Neural progenitor cell (in vitro differentiated cells): Measurements from ENCODE around the gene SLC22A5. TPM values are rescaled to one million over a fixed set of nuclear protein-coding genes. Genes with fewer than 3 reads are reported as not detected.
A peak's percentile ranks its signal among the peaks of the same experiment; 100 is the strongest.

Experiments
- DNase-seq: peaks from one replicate; pipeline ENCODE4 v3.0.0-alpha.2; 2016; ENCODE audit warnings: low spot score
- H2AFZ ChIP-seq: fragments of 200-600 bp; sonication (generic); replicated peaks from 2 replicates; pipeline ENCODE4 v1.6.1; 2016; ENCODE audit warnings: antibody characterized with exemption
- H3F3A ChIP-seq: fragments of 200-600 bp; sonication (generic); 2 replicates; pipeline ENCODE4 v1.6.1; 2016; ENCODE audit warnings: antibody characterized with exemption, low read depth
- H3K27ac ChIP-seq: fragments of 200-600 bp; sonication (generic); 2 replicates; pipeline ENCODE4 v1.5.1; 2016; ENCODE audit warnings: mild to moderate bottlenecking
- H3K27me3 ChIP-seq: fragments of 200-600 bp; sonication (generic); 2 replicates; pipeline ENCODE4 v1.6.1; 2016; ENCODE audit warnings: mild to moderate bottlenecking, moderate library complexity
- H3K36me3 ChIP-seq: fragments of 200-600 bp; sonication (generic); 2 replicates; pipeline ENCODE4 v1.5.1; 2016
- H3K4me1 ChIP-seq: fragments of 200-600 bp; sonication (generic); 2 replicates; pipeline ENCODE4 v1.6.1; 2016; ENCODE audit warnings: mixed run types
- H3K4me2 ChIP-seq: fragments of 200-600 bp; sonication (generic); 2 replicates; pipeline ENCODE4 v1.6.1; 2016
- H3K4me3 ChIP-seq: fragments of 200-600 bp; sonication (generic); 2 replicates; pipeline ENCODE4 v1.5.1; 2016
- H3K79me2 ChIP-seq: fragments of 200-600 bp; sonication (generic); 2 replicates; pipeline ENCODE4 v1.6.1; 2016; ENCODE audit warnings: low read depth
- H3K9ac ChIP-seq: fragments of 200-600 bp; sonication (generic); 2 replicates; pipeline ENCODE4 v1.6.1; 2016
- H3K9me3 ChIP-seq: fragments of 200-600 bp; sonication (generic); 2 replicates; pipeline ENCODE4 v1.5.1; 2016; ENCODE audit warnings: low read depth
- H4K20me1 ChIP-seq: fragments of 200-600 bp; sonication (generic); 2 replicates; pipeline ENCODE4 v1.6.1; 2016; ENCODE audit warnings: low read depth
- H3K27ac Mint-ChIP-seq: 3 replicates; pipeline ENCODE4 v1.8.0; 2021; ENCODE audit warnings: mixed read lengths
- H3K27me3 Mint-ChIP-seq: 2 replicates; pipeline ENCODE4 v1.8.0; 2022; ENCODE audit warnings: low read depth, mild to moderate bottlenecking, inconsistent platforms, moderate library complexity, mixed read lengths; ENCODE audit not compliant: insufficient read depth
- H3K36me3 Mint-ChIP-seq: 3 replicates; pipeline ENCODE4 v1.8.0; 2021; ENCODE audit warnings: mixed read lengths
- H3K4me1 Mint-ChIP-seq: 3 replicates; pipeline ENCODE4 v1.8.0; 2021; ENCODE audit warnings: mixed read lengths
- H3K4me3 Mint-ChIP-seq: 3 replicates; pipeline ENCODE4 v1.8.0; 2021; ENCODE audit warnings: mild to moderate bottlenecking, moderate library complexity, mixed read lengths
- H3K9me3 Mint-ChIP-seq: 3 replicates; pipeline ENCODE4 v1.8.0; 2020; ENCODE audit warnings: mixed read lengths
- EZH2 ChIP-seq: fragments of 200-600 bp; sonication (generic); IDR thresholded peaks from 2 replicates; pipeline ENCODE4 v1.6.1; 2017; ENCODE audit warnings: antibody characterized with exemption, mild to moderate bottlenecking, moderate library complexity
- EZH2phosphoT487 ChIP-seq: fragments of 200-600 bp; sonication (generic); IDR thresholded peaks from 2 replicates; pipeline ENCODE4 v1.6.1; 2017; ENCODE audit warnings: antibody characterized with exemption
- total RNA-seq: library from RNA; depleted of rRNA; stranded (reverse); fragments of >200 nt; gene quantifications from 2 replicates; pipeline ENCODE4 v1.2.3, GENCODE V29; 2015; ENCODE audit warnings: low replicate concordance
- TF ChIP-seq, protein P1 (sequence below): fragments of 200-600 bp; sonication (generic); IDR thresholded peaks from 2 replicates; pipeline ENCODE4 v1.5.1; 2017; ENCODE audit warnings: antibody characterized with exemption, mild to moderate bottlenecking

The SLC22A5 gene
- total RNA-seq, 1 donor from 2014 or later = 3.1 TPM

DNA sequence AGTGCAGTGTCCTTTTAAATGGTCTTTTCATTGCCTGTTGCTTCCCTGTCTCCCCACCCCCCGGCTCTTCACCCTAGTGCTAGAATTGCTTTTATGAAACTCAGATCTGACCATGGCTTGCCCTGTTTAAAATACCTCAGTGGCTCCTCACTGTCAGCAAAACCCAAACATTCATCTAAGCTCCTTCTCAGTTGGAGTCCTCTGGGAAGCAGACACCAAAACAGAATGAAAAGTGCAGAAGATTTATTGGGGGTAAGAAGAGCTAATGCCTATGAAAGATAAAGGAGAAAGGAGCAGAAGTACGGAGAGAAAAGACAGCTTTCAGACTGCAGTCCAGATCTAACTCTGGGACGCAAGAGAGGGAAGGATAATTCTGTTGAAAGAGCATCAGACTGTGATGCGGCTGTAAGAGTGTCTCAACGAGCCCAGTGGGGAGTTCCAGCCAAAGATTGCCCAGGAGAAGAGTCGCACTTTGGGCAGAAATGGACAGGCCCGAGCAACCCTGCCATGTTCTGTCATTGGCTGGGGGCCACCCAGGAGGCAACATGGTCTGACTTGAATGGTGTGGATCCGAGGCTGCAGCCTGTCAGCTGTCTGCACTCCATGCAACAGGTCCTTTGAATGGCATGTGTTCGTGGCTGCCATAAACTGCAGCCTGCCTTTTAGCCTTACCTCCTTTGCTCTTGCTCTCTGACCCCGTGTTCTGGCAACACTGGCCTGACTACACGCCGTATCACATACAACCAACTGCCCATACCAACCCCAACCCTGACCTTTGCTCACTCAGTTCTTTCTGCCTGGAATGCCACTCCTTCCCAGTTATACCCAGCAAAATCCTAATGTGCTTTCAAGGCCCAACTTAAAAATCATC is 65.1 kb downstream of the SLC22A5 start:
- peaks cover 10% of the 10 kb centered on the region for H3K27me3 Mint-ChIP-seq
- no peaks in the 10 kb centered on the region for H3K79me2 ChIP-seq
- H3K9me3 Mint-ChIP-seq = no peaks in the 10 kb centered on the region
- H3K27me3 ChIP-seq = no peaks in the 10 kb centered on the region
- no peaks in the 10 kb centered on the region for H3K36me3 ChIP-seq
- no peak overlapping the region for H3K9ac ChIP-seq
- H3K9me3 ChIP-seq = no peaks in the 10 kb centered on the region
- no peak for DNase-seq
- no peaks in the 10 kb centered on the region for H3K36me3 Mint-ChIP-seq
- H3K4me3 ChIP-seq = no peak overlapping the region
- no peak overlapping the region for H3K4me2 ChIP-seq
- TF ChIP-seq EZH2 = no peak
- no peaks in the 10 kb centered on the region for H3F3A ChIP-seq
- no peak overlapping the region for H2AFZ ChIP-seq
- peaks cover 19% of the 10 kb centered on the region for H3K4me1 ChIP-seq
- H4K20me1 ChIP-seq = no peaks in the 10 kb centered on the region
- no peak overlapping the region for H3K4me3 Mint-ChIP-seq
- H3K4me1 Mint-ChIP-seq = peaks cover 23% of the 10 kb centered on the region
- H3K27ac ChIP-seq = no peak overlapping the region
- H3K27ac Mint-ChIP-seq = peak overlapping the region; percentile 13

DNA sequence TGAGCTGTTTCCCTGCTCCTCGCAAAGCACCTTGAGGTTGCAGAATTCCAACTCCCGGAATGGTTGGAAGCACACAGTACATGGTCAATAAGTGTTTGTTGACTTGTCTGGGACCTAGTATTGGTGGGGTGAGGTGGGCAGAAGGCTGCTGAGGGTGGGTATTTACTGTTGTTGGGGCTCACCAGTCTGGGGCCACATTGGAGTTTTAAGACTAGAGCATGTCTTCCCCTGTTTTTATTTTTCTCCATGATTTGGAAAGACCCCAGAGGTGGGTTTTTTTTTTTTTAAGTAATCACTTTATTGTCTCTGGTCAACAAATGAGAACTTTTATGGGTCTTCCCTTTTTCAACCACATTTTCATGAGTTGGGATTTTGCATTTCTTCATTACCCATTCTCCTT is 65.9 kb downstream of the SLC22A5 start:
- Histone ChIP-seq H3K4me1 (peaks cover 19% of the 10 kb centered on the region), H3F3A (no peaks in the 10 kb centered on the region), H3K27me3 (no peaks in the 10 kb centered on the region), H2AFZ (no peak overlapping the region), H3K79me2 (no peaks in the 10 kb centered on the region), H3K27ac (no peak overlapping the region), H3K4me3 (no peak overlapping the region), H4K20me1 (no peaks in the 10 kb centered on the region), H3K36me3 (no peaks in the 10 kb centered on the region), H3K9ac (no peak overlapping the region), H3K4me2 (no peak overlapping the region), H3K9me3 (no peaks in the 10 kb centered on the region)
- TF ChIP-seq, protein P1, sequence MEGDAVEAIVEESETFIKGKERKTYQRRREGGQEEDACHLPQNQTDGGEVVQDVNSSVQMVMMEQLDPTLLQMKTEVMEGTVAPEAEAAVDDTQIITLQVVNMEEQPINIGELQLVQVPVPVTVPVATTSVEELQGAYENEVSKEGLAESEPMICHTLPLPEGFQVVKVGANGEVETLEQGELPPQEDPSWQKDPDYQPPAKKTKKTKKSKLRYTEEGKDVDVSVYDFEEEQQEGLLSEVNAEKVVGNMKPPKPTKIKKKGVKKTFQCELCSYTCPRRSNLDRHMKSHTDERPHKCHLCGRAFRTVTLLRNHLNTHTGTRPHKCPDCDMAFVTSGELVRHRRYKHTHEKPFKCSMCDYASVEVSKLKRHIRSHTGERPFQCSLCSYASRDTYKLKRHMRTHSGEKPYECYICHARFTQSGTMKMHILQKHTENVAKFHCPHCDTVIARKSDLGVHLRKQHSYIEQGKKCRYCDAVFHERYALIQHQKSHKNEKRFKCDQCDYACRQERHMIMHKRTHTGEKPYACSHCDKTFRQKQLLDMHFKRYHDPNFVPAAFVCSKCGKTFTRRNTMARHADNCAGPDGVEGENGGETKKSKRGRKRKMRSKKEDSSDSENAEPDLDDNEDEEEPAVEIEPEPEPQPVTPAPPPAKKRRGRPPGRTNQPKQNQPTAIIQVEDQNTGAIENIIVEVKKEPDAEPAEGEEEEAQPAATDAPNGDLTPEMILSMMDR = no peak
- TF ChIP-seq EZH2phosphoT487 (no peak), EZH2 (no peak)
- Mint-ChIP-seq H3K9me3 (no peaks in the 10 kb centered on the region), H3K27ac (no peak overlapping the region), H3K27me3 (peaks cover 5% of the 10 kb centered on the region), H3K36me3 (no peaks in the 10 kb centered on the region), H3K4me1 (peaks cover 23% of the 10 kb centered on the region), H3K4me3 (no peak overlapping the region)
- no peak for DNase-seq

DNA sequence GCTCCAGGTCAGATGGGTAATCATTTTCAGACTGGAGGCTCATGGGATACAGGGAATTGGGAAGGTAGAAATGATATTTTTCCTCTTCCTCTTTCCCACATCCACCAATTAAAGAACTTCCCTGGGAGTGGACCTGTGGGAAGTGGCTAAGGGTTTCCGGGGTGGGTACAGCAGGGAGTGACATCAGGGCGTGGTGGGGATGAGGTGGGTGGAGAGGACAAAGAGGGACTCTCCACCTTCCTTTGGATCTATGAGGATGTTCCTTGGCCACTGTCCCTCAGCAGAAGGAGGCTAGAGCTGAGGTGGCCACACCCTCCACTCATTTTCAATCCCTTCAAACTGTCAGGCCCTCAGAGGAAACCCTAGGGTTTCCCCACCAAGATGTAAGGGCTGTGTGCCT is 66.4 kb downstream of the SLC22A5 start:
- H3K27ac Mint-ChIP-seq = no peak overlapping the region

More for the DNA sequence above, 66.4 kb downstream of the SLC22A5 start:
- no peak overlapping the region for H3K4me3 ChIP-seq
- H3K79me2 ChIP-seq = no peaks in the 10 kb centered on the region
- H3K9me3 ChIP-seq = no peaks in the 10 kb centered on the region
- H3K4me1 ChIP-seq = peaks cover 19% of the 10 kb centered on the region
- H3F3A ChIP-seq = no peaks in the 10 kb centered on the region
- no peak overlapping the region for H2AFZ ChIP-seq
- H3K9me3 Mint-ChIP-seq = no peaks in the 10 kb centered on the region
- H3K36me3 Mint-ChIP-seq = no peaks in the 10 kb centered on the region
- DNase-seq = no peak
- no peaks in the 10 kb centered on the region for H4K20me1 ChIP-seq
- TF ChIP-seq EZH2 = no peak
- TF ChIP-seq EZH2phosphoT487 = no peak
- TF ChIP-seq, protein P1 = no peak
- H3K36me3 ChIP-seq = no peaks in the 10 kb centered on the region
- H3K27me3 Mint-ChIP-seq = peaks cover 5% of the 10 kb centered on the region
- H3K27me3 ChIP-seq = no peaks in the 10 kb centered on the region
- H3K27ac ChIP-seq = no peak overlapping the region
- no peak overlapping the region for H3K9ac ChIP-seq
- H3K4me1 Mint-ChIP-seq = peaks cover 23% of the 10 kb centered on the region
- no peak overlapping the region for H3K4me2 ChIP-seq
- H3K4me3 Mint-ChIP-seq = no peak overlapping the region
